Measurements from ENCODE around the gene RMND5B.
"Not testable (repeated sequence)": the region's sequence is repeated elsewhere in the genome, so short reads cannot be mapped to it uniquely, and the experiment has no call there.

Gene RMND5B

DNA sequence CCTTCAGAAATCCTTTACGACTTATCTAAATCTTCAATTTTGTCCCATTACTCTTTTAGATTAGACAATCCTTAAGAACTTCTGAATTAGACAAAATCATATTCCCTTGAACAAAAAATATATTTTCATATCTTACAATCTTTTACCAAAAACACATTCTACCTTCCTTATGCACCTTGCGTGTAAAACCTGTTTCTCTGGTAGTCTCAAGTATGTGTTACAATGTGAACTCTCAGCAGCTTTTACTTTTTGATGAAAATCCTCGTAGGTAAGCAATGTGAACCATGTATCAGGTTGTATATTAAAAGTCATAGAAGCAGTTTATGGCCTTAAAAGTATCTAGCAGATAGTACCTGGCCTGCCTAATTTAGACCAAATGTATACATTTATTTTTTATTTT, 43.6 kb downstream of the RMND5B start:
- no peak for FAIRE-seq

DNA sequence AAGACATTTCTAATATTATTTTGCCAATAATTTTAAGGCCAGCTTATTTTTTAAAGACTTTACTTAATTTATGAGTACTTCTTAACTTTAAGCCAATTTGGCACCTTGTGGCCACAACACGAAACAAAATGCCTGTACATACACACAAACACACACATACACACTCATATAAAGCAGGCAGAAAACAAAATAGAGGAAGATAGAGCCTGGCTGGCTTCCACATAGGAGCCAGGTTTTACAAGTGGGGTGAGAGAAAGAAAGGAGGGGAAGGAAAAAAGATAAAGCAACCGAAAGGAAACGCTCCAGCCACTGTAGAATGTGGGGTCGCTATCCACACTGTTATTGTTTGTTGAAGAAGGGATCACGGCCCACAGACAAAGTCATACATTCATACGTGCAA, 46.0 kb downstream of the RMND5B start:
- FAIRE-seq, result no peak

DNA sequence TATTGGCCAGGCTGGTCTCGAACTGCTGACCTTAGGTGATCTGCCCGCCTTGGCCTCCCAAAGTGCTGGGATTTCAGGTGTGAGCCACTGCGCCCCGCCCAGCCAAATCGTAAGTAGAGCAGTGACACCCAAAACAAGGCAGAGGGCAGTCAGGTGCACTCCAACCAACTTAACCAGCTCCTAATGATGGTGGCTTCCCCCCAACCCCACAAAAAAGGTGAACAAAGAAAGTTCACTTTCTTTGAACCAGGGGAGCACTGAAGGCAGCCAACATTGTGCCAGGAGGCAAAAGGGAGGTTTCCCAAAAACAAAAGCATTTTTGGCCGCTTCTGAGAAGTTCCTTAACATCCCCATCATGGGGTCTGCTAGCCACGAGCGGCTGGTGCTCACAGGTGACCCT, 46.8 kb downstream of the RMND5B start:
- no peak for FAIRE-seq

DNA sequence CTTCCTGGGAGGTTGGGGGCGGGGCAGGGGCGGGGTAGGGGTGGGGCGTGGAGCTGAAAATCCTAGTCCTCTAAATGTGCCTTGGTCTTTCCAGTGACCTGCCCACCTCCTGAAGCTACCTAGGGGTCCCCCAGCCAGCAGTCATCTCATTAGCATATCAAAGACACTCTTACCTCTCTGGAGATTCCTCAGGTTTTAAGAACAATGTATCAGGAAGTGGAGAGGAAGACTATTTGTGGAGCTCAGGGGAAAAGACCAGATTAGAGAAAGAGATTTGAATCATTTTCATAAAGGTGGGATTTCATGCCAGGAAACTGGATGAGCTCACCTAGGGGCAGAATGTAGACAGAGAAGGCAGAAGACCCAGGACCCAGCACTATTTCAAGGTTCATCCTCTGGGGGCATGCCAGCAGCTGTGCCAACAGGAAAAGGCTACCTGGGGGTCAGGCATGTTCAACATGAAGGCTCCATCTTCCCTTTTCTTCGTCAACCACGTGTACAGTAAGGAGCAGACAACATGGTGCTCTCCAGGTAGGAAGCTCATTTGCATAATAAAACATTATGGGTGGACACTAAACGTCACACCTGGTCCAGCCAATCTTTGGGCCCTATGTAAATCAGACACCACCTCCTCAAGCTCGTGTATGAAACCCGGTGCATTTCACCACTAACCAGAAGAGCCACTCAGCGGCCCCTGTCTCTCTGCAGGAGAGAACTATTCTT, 49.5 kb downstream of the RMND5B start:
- FAIRE-seq, result no peak

- no peak for FAIRE-seq
Measured at GRCh38 chr5:178182158-178182876, 51.5 kb downstream of the RMND5B start.

DNA sequence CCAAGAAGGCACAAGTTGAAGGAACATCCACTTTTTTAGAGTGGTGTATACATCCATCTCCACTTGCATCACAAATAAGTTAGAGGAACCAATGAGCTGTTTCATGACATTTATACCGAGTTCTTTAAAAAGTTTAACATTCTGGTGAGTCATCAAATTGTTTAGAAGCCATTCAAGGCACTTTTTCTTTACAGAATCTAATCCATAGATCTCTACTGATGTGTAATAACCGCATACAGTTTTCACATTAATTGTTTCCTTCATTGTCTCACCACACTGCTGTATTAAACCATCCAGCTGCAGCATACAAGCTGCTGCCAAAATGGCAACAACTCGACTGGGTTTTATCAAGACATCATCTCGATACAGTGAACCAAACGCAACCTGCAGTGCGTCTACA, 55.6 kb downstream of the RMND5B start:
- FAIRE-seq, result no peak

GRCh38 chr5:178187014-178187413, 56.2 kb downstream of the RMND5B start, which contains the start of gene GMCL2:
Gene GMCL2 (minus strand): TSS chr5:178187371. CDS start chr5:178187299, 72 bp downstream.
- FAIRE-seq, result no peak

- FAIRE-seq, result no peak
Measured at GRCh38 chr5:178189433-178189832, 58.6 kb downstream of the RMND5B start.

GRCh38 chr5:178191661-178192060, 60.8 kb downstream of the RMND5B start:
- no peak for FAIRE-seq

DNA sequence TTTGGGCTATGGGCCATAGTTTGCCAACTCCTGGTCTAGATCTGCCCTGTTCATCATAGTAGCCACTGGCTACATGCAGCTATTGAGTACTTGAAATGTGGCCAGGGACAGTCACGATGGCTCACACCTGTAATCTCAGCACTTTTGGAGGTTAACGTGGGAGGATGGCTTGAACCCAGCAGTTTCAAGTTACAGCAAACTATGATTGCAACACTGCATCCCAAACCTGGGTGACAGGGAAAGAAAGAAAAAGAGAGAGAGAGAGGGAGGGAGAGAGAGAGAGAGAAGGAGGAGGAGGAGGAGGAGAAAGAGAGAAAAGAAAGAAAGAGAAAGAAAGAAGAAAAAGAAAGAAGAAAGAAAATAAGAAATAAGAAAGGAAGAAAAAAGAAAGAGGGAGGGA, 61.4 kb downstream of the RMND5B start:
- no peak for FAIRE-seq

DNA sequence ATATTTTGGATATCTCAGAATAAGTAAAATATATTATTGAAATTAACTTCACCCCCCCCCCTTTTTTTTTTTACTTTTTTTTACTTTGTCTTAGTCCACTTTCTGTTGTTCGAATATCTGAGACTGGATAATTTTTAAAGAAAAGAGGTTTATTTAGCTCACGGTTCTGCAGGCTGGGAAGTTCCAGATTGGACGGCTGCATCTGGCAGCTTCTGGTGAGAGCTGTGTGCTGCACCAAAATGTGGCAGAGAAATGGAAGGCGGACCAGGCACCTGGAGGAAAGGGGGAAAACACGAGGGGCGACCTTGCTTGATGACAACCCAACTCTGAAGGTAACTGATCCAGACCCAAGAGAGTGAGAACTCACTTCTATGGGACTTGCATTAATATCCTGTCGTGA, 62.0 kb downstream of the RMND5B start:
- FAIRE-seq, result no peak

DNA sequence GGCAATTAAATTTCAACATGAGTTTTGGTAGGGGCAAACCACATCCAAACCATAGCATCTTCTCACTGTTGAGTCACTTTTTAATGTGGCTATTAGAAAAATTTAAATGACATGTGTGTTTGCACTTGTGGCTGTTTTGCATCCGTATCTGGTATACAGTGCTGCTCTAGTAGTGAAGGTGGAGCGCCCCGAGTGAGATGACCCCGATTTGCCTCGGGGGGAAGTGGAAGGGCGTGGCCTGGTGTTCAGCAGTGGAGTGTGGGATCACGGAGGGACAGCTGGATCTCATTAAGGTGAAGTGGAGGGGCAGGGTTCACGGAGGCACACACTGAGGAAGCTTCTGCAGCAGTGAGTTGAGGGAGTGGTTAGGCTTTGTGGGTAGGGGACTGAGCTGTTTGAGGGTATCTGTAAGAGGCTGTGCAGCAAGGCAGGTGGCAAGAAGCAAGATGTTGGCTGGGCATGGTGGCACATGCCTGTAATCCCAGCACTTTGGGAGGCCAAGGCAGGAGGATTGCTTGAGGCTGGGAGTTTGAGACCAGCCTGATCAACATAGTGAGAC, 62.5 kb downstream of the RMND5B start:
- no peak for FAIRE-seq

DNA sequence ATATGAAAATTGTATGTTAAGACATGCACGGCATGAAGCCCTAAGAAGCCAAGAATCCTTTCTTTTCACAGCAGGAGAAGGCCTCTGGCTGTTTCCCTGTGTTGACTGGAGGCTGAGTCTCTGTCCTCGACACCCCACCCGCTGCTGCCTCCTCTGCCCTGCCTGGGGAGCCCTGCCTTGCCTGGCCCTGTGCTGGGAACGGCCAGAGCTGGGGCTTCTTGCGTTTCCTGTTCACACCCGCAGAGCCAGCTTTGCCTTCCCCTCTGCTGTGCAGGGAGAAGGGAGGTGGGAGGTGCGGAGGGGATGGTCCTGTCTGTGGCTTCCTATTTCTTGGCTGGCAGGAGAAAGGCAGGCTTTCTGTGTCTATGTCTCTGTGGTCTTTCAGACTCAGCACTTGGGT, 63.2 kb downstream of the RMND5B start:
- no peak for FAIRE-seq

DNA sequence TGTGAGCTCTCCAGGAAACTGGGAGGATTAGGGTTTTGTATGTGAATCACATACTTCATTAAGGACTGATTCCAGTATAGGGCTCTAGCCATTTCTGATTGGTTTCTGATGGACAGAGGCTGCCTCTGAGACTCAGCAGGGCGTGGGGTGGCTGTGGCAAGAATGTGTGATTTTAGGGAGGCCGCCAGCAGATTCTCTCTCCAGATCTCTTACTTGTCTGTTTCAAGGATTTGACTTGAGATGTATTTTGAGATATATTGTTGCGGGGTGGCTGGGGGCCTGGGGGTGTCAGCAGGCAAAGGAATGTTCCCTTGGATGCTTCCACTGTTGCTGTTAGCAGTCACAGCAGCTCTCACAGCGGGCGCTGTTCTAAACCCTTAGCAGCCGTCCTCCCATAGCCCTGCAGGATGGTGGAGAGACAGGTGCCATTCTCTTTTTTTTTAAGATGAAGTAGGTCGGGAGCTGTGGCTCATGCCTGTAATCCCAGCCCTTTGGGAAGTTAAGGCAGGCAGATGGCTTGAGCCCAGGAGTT, 65.5 kb downstream of the RMND5B start:
- FAIRE-seq, result no peak

- no peak for FAIRE-seq
Measured at GRCh38 chr5:178196986-178197385, 66.2 kb downstream of the RMND5B start.

DNA sequence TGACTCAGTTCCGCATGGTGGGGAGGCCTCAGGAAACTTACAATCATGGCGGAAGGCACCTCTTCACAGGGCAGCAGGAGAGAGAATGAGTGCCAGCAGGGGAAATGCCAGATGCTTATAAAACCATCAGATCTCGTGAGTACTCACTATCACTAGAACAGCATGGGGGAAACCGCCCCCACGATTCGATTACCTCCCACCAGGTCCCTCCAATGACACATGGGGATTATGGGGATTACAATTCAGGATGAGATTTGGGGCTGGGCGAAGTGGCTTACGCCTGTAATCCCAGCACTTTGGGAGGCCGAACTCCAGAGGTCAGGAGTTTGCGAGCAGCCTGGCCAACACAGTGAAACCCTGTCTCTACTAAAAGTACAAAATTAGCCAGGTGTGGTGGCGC, 67.3 kb downstream of the RMND5B start:
- not testable (repeated sequence) for FAIRE-seq

DNA sequence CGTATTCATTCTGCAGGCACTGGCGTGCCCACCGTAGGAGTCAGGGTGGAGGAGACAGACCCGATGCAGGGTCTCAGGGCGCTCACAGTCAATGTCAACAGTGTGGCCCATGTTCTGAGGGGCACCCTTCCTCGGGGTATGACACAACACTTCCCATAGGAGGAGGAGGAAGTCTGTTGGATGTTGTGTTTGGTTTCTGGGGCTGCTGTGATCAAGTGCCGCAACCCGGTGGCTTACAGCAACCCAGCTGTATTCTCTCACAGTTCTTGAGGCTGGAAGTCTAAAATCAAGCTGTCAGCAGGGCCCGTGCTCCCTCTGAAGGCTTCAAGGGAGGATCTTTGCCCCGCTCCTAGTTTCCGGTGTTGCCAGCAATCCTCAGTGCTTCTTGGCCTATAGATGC, 67.9 kb downstream of the RMND5B start:
- FAIRE-seq, result no peak

- FAIRE-seq, result no peak
Measured at GRCh38 chr5:178199581-178200434, 69.0 kb downstream of the RMND5B start.

Data from colon (tissue), 2 donors.